ENCODE measurements around the gene GCNT1. TPM values are rescaled to one million over a fixed set of nuclear protein-coding genes. Genes with fewer than 3 reads are reported as not detected.

Gene GCNT1
- total RNA-seq, 2 donors from 2014 or later = 70.6 to 76.1 TPM

- H3K36me3 ChIP-seq (ENCODE audit: control insufficient read depth, insufficient read depth, low read length) = no peaks in the 10 kb centered on the region
- TF ChIP-seq, protein P1, sequence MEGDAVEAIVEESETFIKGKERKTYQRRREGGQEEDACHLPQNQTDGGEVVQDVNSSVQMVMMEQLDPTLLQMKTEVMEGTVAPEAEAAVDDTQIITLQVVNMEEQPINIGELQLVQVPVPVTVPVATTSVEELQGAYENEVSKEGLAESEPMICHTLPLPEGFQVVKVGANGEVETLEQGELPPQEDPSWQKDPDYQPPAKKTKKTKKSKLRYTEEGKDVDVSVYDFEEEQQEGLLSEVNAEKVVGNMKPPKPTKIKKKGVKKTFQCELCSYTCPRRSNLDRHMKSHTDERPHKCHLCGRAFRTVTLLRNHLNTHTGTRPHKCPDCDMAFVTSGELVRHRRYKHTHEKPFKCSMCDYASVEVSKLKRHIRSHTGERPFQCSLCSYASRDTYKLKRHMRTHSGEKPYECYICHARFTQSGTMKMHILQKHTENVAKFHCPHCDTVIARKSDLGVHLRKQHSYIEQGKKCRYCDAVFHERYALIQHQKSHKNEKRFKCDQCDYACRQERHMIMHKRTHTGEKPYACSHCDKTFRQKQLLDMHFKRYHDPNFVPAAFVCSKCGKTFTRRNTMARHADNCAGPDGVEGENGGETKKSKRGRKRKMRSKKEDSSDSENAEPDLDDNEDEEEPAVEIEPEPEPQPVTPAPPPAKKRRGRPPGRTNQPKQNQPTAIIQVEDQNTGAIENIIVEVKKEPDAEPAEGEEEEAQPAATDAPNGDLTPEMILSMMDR (conservative IDR thresholded peaks at IDR 0.05) = no peak
- Mint-ChIP-seq H3K36me3 (ENCODE audit: low read depth) (peaks cover 2% of the 10 kb centered on the region), H3K27ac (no peak overlapping the region), H3K4me1 (peaks cover 18% of the 10 kb centered on the region), H3K4me3 (no peak overlapping the region), H3K9me3 (peaks cover 13% of the 10 kb centered on the region), H3K27me3 (ENCODE audit: insufficient read depth) (peaks cover 11% of the 10 kb centered on the region)
- H3K4me3 ChIP-seq (ENCODE audit: low read length) = no peak overlapping the region
- H3K27ac ChIP-seq (ENCODE audit: low read depth, low read length) = no peak overlapping the region
- H3K27me3 ChIP-seq (ENCODE audit: control insufficient read depth, insufficient read depth, low read length, poor library complexity, severe bottlenecking) = no peaks in the 10 kb centered on the region
- no peak overlapping the region for H3K9ac ChIP-seq (ENCODE audit: extremely low read depth, low read length, poor library complexity, severe bottlenecking)
- peaks cover 12% of the 10 kb centered on the region for H3K9me3 ChIP-seq (ENCODE audit: control insufficient read depth, low read length)
- 85% methylated on average over 1 of the region's 1 CpG; no CpG with 5 or more reads in 1 of the 2 experiments for WGBS, 2 experiments (ENCODE audit: insufficient coverage in 1 of 2, insufficient read length in 1 of 2)
- no peak for DNase-seq
- H3K4me1 ChIP-seq (ENCODE audit: control insufficient read depth, insufficient read depth, low read length) = no peaks in the 10 kb centered on the region
Observed at GRCh38 chr9:76451234-76451633, 7.7 kb upstream of the GCNT1 start.

DNA sequence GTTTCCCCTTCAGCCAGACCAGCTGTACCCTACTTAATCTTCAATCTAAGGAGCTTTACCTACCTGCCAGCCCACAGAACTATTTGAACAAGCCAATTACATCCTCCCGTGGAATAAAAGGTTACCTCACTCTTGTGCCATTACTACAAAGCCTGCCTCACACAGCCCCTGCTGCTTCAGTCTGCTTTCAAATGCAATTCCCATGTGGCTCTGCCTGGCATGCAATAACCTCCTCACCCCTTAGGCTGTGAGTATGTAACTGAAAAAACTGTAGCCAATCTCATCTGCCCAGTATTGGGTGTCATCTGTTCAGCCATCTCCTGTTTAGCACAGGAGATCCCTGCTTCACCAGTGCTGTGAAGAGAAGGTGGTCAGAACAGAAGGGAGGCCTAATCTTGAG lies 6.1 kb upstream of the GCNT1 start:
- Histone ChIP-seq H3K4me1 (ENCODE audit: control insufficient read depth, insufficient read depth, low read length) (peaks cover 7% of the 10 kb centered on the region), H3K9ac (ENCODE audit: extremely low read depth, low read length, poor library complexity, severe bottlenecking) (no peak overlapping the region), H3K36me3 (ENCODE audit: control insufficient read depth, insufficient read depth, low read length) (no peaks in the 10 kb centered on the region), H3K4me3 (ENCODE audit: low read length) (no peak overlapping the region), H3K27ac (ENCODE audit: low read depth, low read length) (no peak overlapping the region), H3K9me3 (ENCODE audit: control insufficient read depth, low read length) (peaks cover 12% of the 10 kb centered on the region), H3K27me3 (ENCODE audit: control insufficient read depth, insufficient read depth, low read length, poor library complexity, severe bottlenecking) (no peaks in the 10 kb centered on the region)
- Mint-ChIP-seq H3K27me3 (ENCODE audit: insufficient read depth) (peaks cover 11% of the 10 kb centered on the region), H3K27ac (no peak overlapping the region), H3K4me3 (no peak overlapping the region), H3K9me3 (peaks cover 13% of the 10 kb centered on the region), H3K36me3 (ENCODE audit: low read depth) (peaks cover 2% of the 10 kb centered on the region), H3K4me1 (peaks cover 23% of the 10 kb centered on the region)
- WGBS, 2 experiments (ENCODE audit: insufficient coverage in 1 of 2, insufficient read length in 1 of 2) = 77% methylated on average over 1 of the region's 1 CpG; no CpG with 5 or more reads in 1 of the 2 experiments
- no peak for DNase-seq
- TF ChIP-seq, protein P1 (conservative IDR thresholded peaks at IDR 0.05) = no peak

GRCh38 chr9:76453785-76454184 lies 5.2 kb upstream of the GCNT1 start:
- H3K27ac ChIP-seq (ENCODE audit: low read depth, low read length) = no peak overlapping the region
- peaks cover 23% of the 10 kb centered on the region for H3K4me1 Mint-ChIP-seq
- peaks cover 11% of the 10 kb centered on the region for H3K27me3 Mint-ChIP-seq (ENCODE audit: insufficient read depth)
- H3K36me3 ChIP-seq (ENCODE audit: control insufficient read depth, insufficient read depth, low read length) = no peaks in the 10 kb centered on the region
- no peaks in the 10 kb centered on the region for H3K27me3 ChIP-seq (ENCODE audit: control insufficient read depth, insufficient read depth, low read length, poor library complexity, severe bottlenecking)
- WGBS, 2 experiments (ENCODE audit: insufficient coverage in 1 of 2, insufficient read length in 1 of 2) = 70 to 92% methylated on average over 2 to 4 of the region's 4 CpGs
- DNase-seq = no peak
- H3K36me3 Mint-ChIP-seq (ENCODE audit: low read depth) = peaks cover 2% of the 10 kb centered on the region
- H3K9me3 ChIP-seq (ENCODE audit: control insufficient read depth, low read length) = peaks cover 9% of the 10 kb centered on the region
- peaks cover 13% of the 10 kb centered on the region for H3K9me3 Mint-ChIP-seq
- no peak overlapping the region for H3K9ac ChIP-seq (ENCODE audit: extremely low read depth, low read length, poor library complexity, severe bottlenecking)
- no peak overlapping the region for H3K4me3 ChIP-seq (ENCODE audit: low read length)
- H3K4me1 ChIP-seq (ENCODE audit: control insufficient read depth, insufficient read depth, low read length) = peaks cover 7% of the 10 kb centered on the region
- TF ChIP-seq, protein P1 (conservative IDR thresholded peaks at IDR 0.05) = no peak
- no peak overlapping the region for H3K27ac Mint-ChIP-seq
- no peak overlapping the region for H3K4me3 Mint-ChIP-seq
